Measurements from ENCODE around the gene RPL19. TPM values are rescaled to one million over a fixed set of nuclear protein-coding genes. Genes with fewer than 3 reads are reported as not detected.

Gene RPL19
- total RNA-seq, 2 experiments from 2014 or later, result 2,967 to 3,022 TPM

DNA sequence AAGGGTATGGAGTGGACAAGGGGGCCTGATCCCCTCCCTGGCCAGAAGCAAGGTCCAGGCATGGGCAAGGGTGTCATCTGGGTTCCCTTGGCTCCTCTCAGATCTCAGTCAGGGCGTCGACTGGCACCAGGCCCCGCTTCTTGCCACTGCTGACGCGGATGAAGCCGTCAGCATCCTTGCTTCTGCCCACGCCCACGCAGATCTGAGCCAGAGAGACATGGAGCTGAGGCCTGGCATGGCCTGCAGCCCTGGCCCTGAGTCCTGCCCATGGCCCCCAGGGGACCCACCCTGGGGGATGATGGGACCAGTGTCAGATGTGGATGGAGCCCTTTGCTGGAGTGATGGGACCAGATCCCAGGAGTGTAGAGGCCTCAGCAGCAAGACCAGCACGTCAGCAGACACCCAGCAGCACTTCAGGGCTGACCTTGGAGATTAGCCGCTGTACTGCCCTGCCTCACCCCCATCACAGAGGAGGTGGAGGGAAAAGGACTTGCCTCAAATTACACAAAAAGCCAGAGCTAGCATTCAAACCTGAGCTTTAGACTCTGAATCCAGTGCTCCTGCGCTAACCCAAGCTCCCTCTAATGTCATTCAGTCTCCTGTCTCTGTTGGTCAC, 12.2 kb downstream of the RPL19 start:
- ChIA-PET CTCF (interaction anchor here (0.6 to 1.4 kb wide), 2 partner anchors 11 to 32 kb away, joined by 4 to 5 read pairs; no protein-coding TSS in a partner anchor), POLR2A (no interaction called here)

DNA sequence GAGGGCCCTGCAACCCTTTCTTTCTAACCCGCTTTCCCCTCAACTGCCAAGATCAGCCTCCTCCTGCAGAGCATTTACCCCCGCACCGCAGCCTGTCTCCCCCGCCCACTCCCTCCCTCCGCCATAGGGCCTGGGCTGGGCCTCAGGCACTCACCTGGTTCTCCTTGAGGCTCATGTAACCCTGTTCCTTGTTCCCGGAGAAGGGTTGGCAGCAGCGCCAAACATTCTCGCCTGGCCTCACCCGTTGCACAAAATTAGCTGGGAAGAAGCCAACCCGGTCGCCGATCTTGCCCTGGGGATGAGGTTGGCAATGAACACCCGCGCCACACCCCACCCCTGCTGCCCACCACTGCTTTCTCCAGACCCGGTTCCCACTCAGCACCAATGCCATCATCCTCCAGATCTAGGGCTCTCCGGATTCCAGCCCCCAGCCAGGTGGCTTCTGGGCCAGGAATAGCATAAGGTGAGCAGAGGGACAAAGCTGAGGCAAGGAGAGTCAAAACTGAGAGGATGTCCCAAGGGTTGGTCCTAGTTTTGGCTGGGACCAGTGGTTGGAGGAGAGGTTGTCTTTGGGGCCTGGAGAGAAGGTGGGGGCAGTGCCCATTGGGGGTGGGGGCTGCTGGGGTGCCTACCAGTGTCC, 12.9 kb downstream of the RPL19 start:
- ChIA-PET CTCF (no interaction called here), POLR2A (no interaction called here)

DNA sequence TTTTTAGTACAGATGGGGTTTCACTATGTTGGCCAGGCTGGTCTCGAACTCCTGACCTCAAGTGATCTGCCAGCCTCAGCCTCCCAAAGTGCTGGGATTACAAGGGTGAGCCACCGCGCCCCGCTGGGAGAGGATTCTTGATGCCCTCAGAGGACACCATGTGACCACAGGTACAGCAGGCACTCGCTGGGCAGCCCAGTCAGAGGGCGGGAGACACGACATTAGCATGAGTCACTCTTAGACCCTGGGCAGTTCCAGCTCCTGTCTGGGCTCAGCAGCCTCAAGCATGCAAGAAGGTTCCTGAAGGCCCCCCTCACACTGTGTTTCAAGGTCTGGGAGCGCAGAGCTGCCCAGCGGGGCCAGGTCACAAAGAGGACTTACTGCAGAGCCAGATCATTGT, 13.8 kb downstream of the RPL19 start:
- POLR2A ChIA-PET, result no interaction called here
- CTCF ChIA-PET, result no interaction called here

DNA sequence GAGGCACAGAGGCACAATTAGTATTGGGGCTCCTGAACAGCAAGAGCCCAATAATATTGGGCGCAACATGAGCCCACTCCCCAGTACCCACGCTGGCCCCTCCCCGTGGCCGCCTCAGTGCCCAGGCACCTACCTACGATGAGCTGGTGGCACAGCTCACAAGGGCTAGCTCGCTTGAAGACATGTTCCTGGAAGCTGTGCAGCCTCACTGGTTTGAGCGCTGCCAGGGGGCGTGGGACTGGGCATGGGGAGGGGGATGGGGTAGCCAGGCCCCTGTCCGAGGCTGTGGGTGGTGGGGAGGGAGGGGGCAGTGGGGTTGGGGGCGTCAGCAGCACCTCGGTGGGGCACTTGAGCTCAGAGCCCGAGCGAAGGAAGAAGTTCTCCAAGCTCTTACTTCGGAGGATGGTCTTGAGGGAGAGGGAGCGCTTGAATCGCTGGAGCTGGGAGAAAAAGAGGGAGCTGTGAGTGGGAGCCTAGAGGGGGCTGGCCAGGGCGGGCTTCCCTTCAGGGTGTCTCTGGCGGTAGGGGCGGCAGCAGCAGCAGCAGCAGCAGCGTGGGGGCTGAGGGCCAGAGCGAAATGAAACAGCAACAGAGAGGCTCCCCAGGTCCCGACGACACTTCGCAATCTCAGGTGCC, 17.8 kb downstream of the RPL19 start:
- CTCF ChIA-PET, result interaction anchor here (1.4 to 2.0 kb wide), 2 partner anchors 13 to 18 kb away, joined by 3 to 8 read pairs; no protein-coding TSS in a partner anchor
- POLR2A ChIA-PET, result no interaction called here

DNA sequence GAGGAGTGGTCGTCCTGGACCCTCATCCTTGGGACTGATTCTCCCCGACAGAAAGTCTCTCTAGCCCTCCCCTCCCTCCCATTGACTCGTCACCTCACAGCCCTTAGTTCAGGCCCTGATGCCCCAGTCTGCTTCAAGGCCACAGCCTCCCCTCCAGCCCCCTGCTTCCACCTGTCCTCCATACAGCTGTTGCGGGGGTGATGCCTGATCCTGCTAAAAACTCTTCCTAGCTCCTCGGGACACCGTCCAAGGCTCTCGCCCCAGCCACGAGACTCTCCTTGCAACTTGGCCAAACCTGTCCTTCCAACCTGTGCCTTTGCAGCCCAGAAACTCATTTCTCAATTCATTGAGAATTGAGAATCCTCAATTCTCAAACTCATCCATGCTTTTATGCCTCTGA, 18.8 kb downstream of the RPL19 start:
- ChIA-PET CTCF (interaction anchor here (0.7 to 2.0 kb wide), 3 partner anchors 12 to 17 kb away, joined by 3 to 8 read pairs (median 3); no protein-coding TSS in a partner anchor), POLR2A (no interaction called here)

DNA sequence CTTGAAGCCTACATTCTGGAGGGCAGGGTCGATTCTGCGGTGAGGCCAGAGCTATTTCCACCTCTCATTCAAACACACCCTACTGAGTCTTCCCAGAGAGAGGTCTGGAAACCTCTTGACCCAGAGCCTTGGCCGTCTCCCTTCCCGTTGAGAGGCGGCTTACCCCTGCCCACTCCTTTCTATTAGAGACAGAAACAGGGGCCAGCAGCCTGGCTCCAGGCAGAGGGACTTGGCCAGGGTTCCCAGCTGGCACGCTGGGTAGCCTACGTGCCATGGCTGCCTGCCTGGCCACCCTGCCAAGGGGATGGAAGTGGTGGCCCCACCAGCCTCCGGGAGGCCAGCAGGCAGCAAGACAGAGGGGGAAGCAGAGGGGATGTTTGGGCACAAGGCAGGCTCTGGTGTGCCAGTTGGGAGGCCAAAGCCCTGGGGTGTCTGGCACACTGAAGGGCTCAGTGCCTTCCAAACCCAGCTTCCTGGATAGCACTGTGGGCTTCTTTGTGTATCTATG, 19.6 kb downstream of the RPL19 start:
- POLR2A ChIA-PET, result no interaction called here
- CTCF ChIA-PET, result interaction anchor here (0.9 kb wide), 1 partner anchor 25 kb away, joined by 3 read pairs; no protein-coding TSS in a partner anchor

DNA sequence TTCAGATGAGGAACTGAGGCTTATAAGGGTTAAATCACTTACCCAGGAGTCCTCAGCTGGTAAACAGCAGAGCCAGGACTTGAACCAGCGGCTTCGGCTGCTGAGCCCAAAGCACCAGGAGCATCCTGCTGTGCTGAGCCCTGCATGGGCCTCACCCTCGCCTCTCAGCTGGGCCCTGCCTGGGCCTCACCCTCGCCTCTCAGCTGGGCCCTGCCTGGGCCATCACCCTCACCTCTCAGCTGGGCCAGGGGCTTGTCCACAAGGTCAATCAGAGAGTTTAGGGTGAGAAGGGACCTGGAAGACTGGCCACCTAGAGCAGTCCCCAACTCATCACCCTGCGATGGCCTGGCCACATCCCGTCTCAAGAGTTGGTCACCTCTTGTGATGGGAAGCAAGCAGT, 21.5 kb downstream of the RPL19 start:
- CTCF ChIA-PET, result interaction anchor here (1.1 to 1.2 kb wide), 2 partner anchors 9 to 24 kb away, joined by 3 to 4 read pairs; no protein-coding TSS in a partner anchor
- POLR2A ChIA-PET, result no interaction called here

DNA sequence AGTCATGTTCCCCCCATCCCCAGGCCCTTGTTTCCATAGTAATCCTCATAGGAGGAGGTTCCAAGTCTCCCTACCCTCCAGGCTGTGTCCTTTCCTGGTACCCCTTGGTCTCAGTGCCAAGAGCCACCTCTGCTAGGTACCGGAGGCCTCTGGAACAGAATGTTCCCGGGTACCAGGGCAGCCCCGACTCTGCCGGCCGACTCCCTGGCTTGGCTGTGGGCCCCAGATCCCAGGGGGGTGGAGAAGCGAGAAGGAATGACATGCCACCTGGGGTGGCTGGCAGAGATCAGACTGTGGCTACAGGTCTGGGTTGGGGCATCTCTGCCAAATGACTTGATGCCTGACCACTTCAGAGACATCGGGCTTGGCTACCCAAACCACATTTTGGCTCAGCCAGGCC, 22.1 kb downstream of the RPL19 start:
- ChIA-PET POLR2A (no interaction called here), CTCF (interaction anchor here (1.2 to 2.5 kb wide), 2 partner anchors 14 to 23 kb away, joined by 3 to 7 read pairs; no protein-coding TSS in a partner anchor)

DNA sequence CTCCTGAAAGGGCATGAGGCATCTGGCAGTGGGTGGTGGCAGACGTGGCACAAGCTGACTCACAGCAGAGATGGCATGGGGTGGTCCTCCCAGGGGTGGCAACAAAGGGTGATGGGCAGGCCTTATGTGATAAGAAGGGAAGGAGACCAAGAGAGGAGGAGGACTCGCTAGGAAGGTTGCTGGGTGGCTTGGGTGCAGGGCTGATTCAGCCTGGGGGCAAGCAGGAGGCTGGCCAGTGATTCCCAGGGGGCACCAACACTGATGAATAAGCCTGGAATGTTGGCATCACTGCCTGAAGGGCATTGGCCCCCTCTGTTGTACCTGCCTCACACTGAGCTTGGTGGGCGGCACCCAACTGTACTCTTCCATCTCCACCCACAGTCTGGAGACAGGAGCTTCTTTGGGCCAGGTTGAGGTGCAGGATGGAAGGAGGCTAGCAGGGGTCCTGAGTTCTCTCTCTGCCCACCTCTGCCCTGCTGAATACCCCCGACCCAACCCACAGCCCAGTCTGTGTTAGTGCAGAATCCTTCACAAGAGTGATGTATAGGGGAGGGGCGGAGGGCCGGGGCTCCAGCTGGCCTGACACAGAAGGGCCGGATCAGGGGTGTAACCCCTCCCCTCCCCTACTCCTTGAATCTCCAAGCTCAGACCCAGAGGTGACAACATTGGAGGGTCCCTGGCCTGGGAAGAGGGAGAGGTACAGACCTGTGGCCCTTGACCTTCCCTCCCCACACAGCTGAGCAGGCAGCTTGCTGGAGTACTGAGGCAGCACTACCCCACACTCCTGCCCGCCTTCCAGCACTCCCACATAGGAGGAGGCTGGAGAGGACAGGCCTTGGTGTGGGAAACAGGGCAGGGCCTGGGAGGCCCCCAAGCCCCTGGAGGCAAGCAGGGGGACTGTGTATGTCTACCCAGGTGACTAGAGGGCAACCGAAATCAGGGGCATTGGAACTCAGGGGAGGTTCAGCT, 23.1 kb downstream of the RPL19 start:
- ChIA-PET POLR2A (interaction anchor here (0.5 to 0.6 kb wide), 2 partner anchors 243 to 796 kb away, joined by 3 to 4 read pairs; no protein-coding TSS in a partner anchor), CTCF (interaction anchor here (0.8 to 2.5 kb wide), 2 partner anchors 13 to 22 kb away, joined by 4 to 7 read pairs; no protein-coding TSS in a partner anchor)

DNA sequence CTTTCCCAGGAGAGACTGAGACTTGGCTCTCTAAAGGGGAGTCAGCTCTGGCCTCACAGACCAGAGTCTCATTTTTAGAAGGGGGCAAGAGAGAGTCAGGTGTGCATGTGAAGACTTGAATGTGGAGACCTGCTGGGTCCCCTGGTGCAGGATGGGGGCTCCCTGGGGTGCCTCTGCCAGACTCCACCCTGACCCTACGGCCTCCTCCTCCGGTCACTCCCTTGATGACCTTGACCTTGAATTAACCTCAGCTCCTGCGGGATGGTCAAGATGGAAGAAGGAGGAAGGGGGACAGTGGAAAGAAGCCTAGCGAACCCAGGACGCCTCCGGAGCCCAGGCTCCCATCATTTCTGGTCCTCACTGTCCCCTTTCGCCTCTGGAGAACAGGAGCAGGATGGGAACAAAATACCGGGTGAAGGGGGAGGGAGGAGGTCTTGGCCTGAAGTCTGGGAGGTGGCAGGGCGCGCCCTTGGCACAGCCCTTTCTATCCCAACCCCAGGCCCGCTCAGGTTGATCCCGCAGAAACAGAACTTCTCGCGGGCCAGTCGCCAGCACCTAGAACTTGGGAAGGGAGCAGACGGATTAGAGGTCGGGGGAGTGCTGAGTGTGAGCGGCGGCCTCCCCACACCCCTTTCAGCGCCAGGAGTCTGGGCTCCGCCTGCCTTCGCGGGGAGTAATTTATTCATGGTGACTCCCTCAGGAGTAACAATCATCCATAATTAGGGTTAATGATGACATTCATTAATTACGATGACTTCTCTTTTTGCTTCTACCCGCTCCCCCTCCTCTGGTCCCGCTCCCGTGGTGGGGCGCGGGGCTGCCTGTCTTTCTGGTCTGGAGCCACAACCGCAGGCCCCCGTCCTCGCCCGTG, 24.1 kb downstream of the RPL19 start:
- POLR2A ChIA-PET, result interaction anchor here (0.6 kb wide), 1 partner anchor 797 kb away, joined by 4 read pairs; no protein-coding TSS in a partner anchor
- CTCF ChIA-PET, result interaction anchor here (0.8 to 2.5 kb wide), 2 partner anchors 12 to 21 kb away, joined by 4 to 7 read pairs; no protein-coding TSS in a partner anchor

DNA sequence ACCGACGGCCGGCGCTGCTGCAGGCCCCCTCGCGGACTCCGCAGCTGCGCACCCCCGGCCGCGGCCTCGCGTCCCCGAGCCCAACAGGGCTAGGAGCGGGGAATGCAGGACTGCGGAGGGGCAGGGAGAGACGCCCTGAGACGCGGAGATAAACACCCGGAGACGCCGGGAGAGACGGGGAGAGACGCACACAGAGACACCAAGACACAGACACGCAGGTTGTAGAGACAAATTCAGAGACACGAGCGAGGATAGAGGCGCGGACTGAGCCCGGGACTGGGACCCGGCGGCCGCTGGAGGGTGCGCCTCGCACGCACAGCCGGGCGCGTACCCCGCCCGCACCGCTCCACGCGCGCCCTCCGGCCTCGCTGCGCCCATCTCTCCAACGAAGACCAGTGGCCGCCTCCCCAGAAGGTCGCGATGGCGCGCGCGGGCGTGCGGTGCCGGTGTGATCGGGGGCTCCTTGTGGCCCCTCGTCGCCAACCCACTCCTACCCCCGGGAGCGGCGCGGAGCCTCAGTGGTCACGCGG, 24.8 kb downstream of the RPL19 start:
- CTCF ChIA-PET, result interaction anchor here (2.5 kb wide), 1 partner anchor 11 kb away, joined by 7 read pairs; no protein-coding TSS in a partner anchor
- POLR2A ChIA-PET, result no interaction called here

DNA sequence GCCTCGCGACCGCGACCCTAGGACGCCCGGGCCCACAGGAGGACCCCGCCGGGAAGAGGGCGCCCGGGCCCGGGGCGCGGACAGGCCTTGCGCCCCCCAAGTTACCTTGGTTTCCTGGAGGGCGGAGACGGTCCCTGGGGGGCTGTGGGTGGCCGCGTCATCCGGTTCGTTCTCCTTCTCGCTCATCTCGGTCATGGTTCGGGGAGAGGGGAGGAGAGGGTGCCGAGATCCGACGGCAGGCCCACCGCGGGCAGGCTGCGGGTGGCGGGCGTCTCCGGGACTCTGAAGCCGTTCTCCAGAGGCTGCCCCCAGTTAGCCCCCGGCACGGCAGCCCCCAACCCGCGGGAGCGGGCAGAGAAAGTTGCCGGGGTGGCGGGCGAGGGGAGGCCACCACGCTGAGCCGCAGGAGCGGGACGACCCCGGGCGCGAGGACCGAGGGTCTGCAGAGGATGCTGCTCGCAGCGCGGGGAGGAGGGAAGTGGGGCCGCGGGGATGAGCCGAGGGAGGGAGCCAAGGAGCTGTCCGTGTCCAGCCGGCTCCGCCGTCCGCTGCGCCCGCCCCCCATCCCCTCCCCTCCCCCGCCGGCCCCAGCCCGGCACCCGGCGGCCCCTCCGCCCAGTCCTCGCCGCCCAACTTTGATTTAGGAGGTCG, 25.4 kb downstream of the RPL19 start, which contains the start of gene STAC2:
TSS of gene STAC2 (minus strand) at position 638 of the 651 bp plus-strand sequence. CDS start at position 195, 443 bp downstream.
- CTCF ChIA-PET, result interaction anchor here (1.2 to 1.3 kb wide), 2 partner anchors 10 to 13 kb away, joined by 4 to 6 read pairs; no protein-coding TSS in a partner anchor
- POLR2A ChIA-PET, result no interaction called here

DNA sequence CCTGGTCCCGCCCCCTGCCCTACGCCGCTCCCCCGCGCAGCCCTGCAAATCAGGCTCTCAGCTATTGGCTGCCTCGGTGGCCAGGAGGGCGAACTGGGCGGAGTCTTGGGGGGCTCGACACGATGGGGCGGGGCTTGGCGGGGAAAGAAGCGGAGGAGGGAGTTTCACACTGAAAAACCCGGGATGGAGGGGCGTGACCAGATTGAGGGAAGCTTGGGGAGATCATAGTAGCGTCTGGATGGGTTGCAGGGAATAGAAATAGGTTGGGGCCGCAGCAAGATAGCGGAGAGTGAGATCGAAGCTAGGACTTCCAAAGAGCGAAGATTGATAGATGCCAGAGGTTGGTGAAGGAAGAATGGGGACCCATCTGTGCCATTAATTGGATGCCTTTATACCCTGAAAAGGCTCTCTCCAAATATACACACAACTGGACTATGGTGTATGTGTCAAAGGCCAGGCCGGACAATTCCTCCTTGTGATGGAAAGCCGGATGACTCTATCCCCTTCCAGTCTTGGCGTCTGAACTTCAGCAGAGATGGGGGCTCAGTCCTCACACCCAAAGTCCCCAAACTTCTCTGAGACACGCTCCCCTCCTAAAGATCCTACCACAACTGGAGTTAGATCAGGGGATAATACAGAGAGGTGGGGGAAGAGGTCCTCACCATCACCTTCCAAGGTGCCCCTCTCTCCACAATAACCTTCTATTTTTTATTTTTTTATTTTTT, 26.0 kb downstream of the RPL19 start:
- ChIA-PET POLR2A (no interaction called here), CTCF (interaction anchor here (1.2 to 1.3 kb wide), 2 partner anchors 9 to 12 kb away, joined by 4 to 6 read pairs; no protein-coding TSS in a partner anchor)

DNA sequence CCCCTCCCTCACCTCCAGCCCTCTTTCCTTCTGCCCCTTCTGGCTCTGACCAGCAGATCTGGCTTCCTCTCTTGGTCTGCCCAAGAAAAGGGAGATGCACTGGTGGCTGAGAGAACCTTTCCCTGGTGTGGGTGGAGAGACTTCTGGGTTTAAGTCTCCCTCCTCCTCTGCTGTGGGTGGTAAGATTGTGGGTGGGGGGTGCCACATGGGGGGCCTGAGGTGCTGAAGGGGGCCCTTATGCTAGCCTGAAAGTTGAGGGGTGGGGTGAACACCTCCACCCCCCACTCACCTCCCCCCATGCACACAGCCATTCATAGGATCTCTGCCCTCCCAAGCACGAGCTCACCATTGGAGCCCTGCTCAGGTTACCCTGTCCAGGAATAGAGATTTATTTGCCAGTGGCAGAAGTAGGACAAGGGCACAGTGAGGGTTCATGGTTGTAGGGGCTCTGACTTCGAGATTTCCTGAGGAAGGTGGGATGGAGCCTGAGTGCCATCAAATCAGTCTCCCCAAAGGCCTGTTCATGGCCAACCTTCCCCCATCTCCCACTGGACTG, 27.4 kb downstream of the RPL19 start:
- CTCF ChIA-PET, result interaction anchor here (0.7 kb wide), 1 partner anchor 8 kb away, joined by 7 read pairs; no protein-coding TSS in a partner anchor
- POLR2A ChIA-PET, result no interaction called here

DNA sequence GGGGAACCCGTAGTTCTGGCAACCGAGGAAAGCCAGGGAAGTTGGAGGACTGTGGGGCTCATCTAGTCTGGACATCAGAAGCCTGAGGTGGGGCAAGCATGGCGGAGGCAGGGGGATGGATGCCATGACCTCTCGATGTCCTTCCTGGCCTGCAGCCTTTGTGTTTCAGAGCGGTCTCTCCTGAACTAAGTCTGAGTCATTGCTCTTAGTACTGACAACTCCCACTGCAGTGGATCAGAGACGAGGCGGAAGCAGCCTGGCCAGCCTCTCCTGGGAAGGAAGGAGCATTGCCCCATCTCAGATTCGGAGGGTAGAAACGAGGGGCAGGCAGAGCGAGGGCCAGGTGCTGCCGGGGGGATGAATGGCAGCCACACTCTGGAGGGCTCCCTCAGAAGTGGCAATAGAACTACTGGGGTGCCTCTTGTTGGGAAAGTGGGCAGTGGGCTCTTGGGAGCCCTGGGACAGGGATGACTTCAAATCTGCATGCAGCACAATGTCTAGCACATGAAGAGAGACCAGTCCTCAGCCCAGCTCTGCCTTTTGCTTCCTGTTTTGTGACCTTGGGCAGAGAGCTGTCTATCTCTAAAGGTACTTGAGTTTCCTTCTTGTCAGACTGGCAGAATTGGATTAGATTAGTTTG, 29.3 kb downstream of the RPL19 start:
- CTCF ChIA-PET, result interaction anchor here (13.6 kb wide), 1 partner anchor 23 kb away, joined by 205 read pairs; no protein-coding TSS in a partner anchor
- POLR2A ChIA-PET, result no interaction called here
